ENCODE measurements around the gene GALNT7.

GALNT7 gene

GRCh38 chr4:173362666-173363065 lies 194.1 kb downstream of the GALNT7 start:
- no peak for DNase-seq

- DNase-seq, result no peak
Measured at GRCh38 chr4:173365359-173365996, 196.9 kb downstream of the GALNT7 start.

- no peak for DNase-seq
Measured at GRCh38 chr4:173367285-173367684, 198.7 kb downstream of the GALNT7 start.

GRCh38 chr4:173367946-173368345 lies 199.3 kb downstream of the GALNT7 start:
- peak; percentile 71 for DNase-seq

- DNase-seq, result peak; percentile 80
Measured at GRCh38 chr4:173370130-173370476, 201.5 kb downstream of the GALNT7 start.

GRCh38 chr4:173370477-173371291 lies 202.1 kb downstream of the GALNT7 start, which contains the start of gene SAP30:
Gene SAP30, plus strand, starts transcription at chr4:173370954. Its CDS starts 229 bp downstream, at chr4:173371183.
- peak; percentile 99 for DNase-seq

GRCh38 chr4:173371292-173372192 lies 202.9 kb downstream of the GALNT7 start:
- peak; percentile 77 for DNase-seq

Measured in hematopoietic multipotent progenitor cell treated with erythropoietin and hydrocortisone succinate and interleukin-3 and kit ligand, for 6 days (in vitro differentiated cells).